Heart right ventricle (tissue), 16 donors: ENCODE data around the gene RTF1. TPM values are rescaled to one million over a fixed set of nuclear protein-coding genes. Genes with fewer than 3 reads are reported as not detected.
"Not testable (repeated sequence)": the region's sequence is repeated elsewhere in the genome, so short reads cannot be mapped to it uniquely, and the experiment has no call there.

Experiments used
- ATAC-seq, 8 donors: fragments of 200-7000 bp; cut with Tn5 transposase; one replicate each; pipeline ENCODE4 v1.9.1; 2020; ENCODE audit warnings: mild to moderate bottlenecking in 8 of 8, moderate library complexity in 8 of 8, moderate number of reproducible peaks in 1 of 8
- DNase-seq, 2 donors: peaks; one replicate each; pipeline ENCODE4 v3.0.0-alpha.2; 2020
- H3K27ac ChIP-seq, 10 donors: fragments of 200-600 bp; sonication (generic) in 2 of 10; one replicate each; pipeline versions ENCODE4 v1.5.0 to v1.8.0; 2020 to 2022; ENCODE audit warnings: mild to moderate bottlenecking in 3 of 10
- H3K27me3 ChIP-seq, 7 donors: fragments of 200-600 bp; one replicate each; pipeline ENCODE4 v1.8.0; 2021 to 2022; ENCODE audit warnings: mild to moderate bottlenecking in 2 of 7
- H3K36me3 ChIP-seq, 9 donors: fragments of 200-600 bp; sonication (generic) in 1 of 9; one replicate each; pipeline versions ENCODE4 v1.5.0 to v1.8.0; 2020 to 2022; ENCODE audit warnings: mild to moderate bottlenecking in 2 of 9
- H3K4me1 ChIP-seq, 9 donors: fragments of 200-600 bp; sonication (generic) in 1 of 9; one replicate each; pipeline versions ENCODE4 v1.5.0 to v1.8.0; 2020 to 2022; ENCODE audit warnings: mild to moderate bottlenecking in 4 of 9
- H3K4me3 ChIP-seq, 10 donors: fragments of 200-600 bp; sonication (generic) in 2 of 10; one replicate each; pipeline versions ENCODE4 v1.5.0 to v1.8.0; 2020 to 2022; ENCODE audit warnings: mild to moderate bottlenecking in 7 of 10, moderate library complexity in 2 of 10
- H3K9me3 ChIP-seq, 11 donors: fragments of 200-600 bp in 10 of 11; sonication (generic) in 2 of 11; one replicate each; pipeline versions ENCODE4 v1.5.0 to v1.8.0; 2013 to 2022; ENCODE audit warnings: mild to moderate bottlenecking in 2 of 11, control low read depth in 1 of 11, moderate library complexity in 1 of 11
- CTCF ChIP-seq, 9 donors: fragments of 200-600 bp; sonication (generic) in 2 of 9; IDR thresholded peaks; one replicate each; pipeline versions ENCODE4 v1.5.0 to v1.8.0; 2021 to 2022; ENCODE audit warnings: antibody characterized with exemption in 9 of 9, mild to moderate bottlenecking in 5 of 9, moderate library complexity in 1 of 9
- WGBS, 2 donors: extraction: QIAGEN DNeasy Blood & Tissue Kit; methylation state at CpG; one replicate each; pipeline ENCODE4 v1.1.7; 2013; ENCODE audit warnings: inconsistent platforms in 1 of 2; 5-methylcytosine and 5-hydroxymethylcytosine counted together
- intact Hi-C, 10 donors: fragments of 100-400 bp; cut with DNase I; formaldehyde crosslinking; loops; one replicate each; pipeline versions ENCODE4 v1.11.1 to v1.14.2; 2022
- polyA plus RNA-seq, 2 donors: library from polyadenylated mRNA; stranded (reverse); fragments of 200-250 nt; gene quantifications; one replicate each; pipeline ENCODE4 v1.2.3, GENCODE V29; 2013
- total RNA-seq, 10 donors: library from RNA; stranded (reverse); fragmentation: NEBNext Ultra II Directional in 3 of 10; extraction: Animal tissue kit (Norgen Biotek cat#: 25700) in 3 of 10; gene quantifications; one replicate each; pipeline versions ENCODE4 v1.2.1 to v1.2.4, GENCODE V29; 2021 to 2023
- donor health status: Arrhythmogenic right ventricular cardiomyopathy.
- donor health status: ischemic (EF 13 %, LVEDD 7.1; RV severe dilation, severe dysfunction).
- donor health status: healthy with polysubstance abuse.
- donor health status: DM: no; HTN: yes; CAD: no.
- donor health status: DM: no; HTN: no; CAD: no.
- donor health status: ischemic (EF 25% LVEDD 6.9; RV normal size, moderate dysfunction).
- donor health status: ischemic (EF 25% LVEDD 5.7; RV mildly dilated, moderate dysfunction).
- donor health status: healthy.
- donor health status: DM: yes; HTN: yes; CAD: no.
- donor health status: Ischemic cardiomyopathy.
- donor health status: ischemic (EF 35%, LVEDD 5.7; RV mildly dilated, moderate dysfunction).
- donor health status: nonischemic (EF 11% LVEDD 7.7; RV severe dilation, severe dysfunction).
- donor health status: DM: yes; HTN: yes; CAD: no.
- donor health status: PGD.
- donor health status: ischemic (EF 29% LVEDD 5.4; RV normal size, mild dysfunction).
- donor health status: nonischemic (EF 23%, LVEDD 6.1; RV moderate dilation, normal function).

RTF1 gene
- total and polyA plus RNA-seq, 12 donors: 10.8 to 38.0 (median 30.7) TPM

- intact Hi-C loops: no loop called here
- Histone ChIP-seq H3K9me3 (no peaks in the 10 kb centered on the region), H3K27me3 (no peaks in the 10 kb centered on the region), H3K36me3 (no peaks in the 10 kb centered on the region), H3K4me3 (no peak overlapping the region), H3K4me1 (peaks cover 0 to 28% (median 9%) of the 10 kb centered on the region in 9 donors), H3K27ac (no peak overlapping the region)
- no peak for DNase-seq
- no peak for TF ChIP-seq CTCF (IDR thresholded peaks at IDR 0.05)
- no peak for ATAC-seq
- WGBS, 2 donors: 97 to 98% methylated on average over 13 to 14 of the region's 14 CpGs
Measured at GRCh38 chr15:41424809-41425208, 7.9 kb downstream of the RTF1 start.

- peak in 1 of 8 donors; percentile 14 for ATAC-seq
- intact Hi-C loops: not testable (repeated sequence)
- WGBS, 2 donors: 95 to 96% methylated on average over 5 of the region's 5 CpGs
Measured at GRCh38 chr15:41425907-41426306, 9.0 kb downstream of the RTF1 start.

GRCh38 chr15:41429003-41429890 lies 12.4 kb downstream of the RTF1 start:
- Histone ChIP-seq H3K27me3 (no peaks in the 10 kb centered on the region), H3K4me3 (no peak overlapping the region), H3K9me3 (no peaks in the 10 kb centered on the region), H3K27ac (peak overlapping the region in 1 of 10 donors; percentile 61), H3K4me1 (peaks cover 0 to 16% (median 5%) of the 10 kb centered on the region in 9 donors), H3K36me3 (peaks cover 0 to 13% (median 0%) of the 10 kb centered on the region in 9 donors)
- DNase-seq (no peak), ATAC-seq (no peak)
- intact Hi-C loops: no loop called here
- no peak for TF ChIP-seq CTCF (IDR thresholded peaks at IDR 0.05)
- 87 to 91% methylated on average over 10 of the region's 10 CpGs for WGBS, 2 donors

More at GRCh38 chr15:41425907-41426306, 9.0 kb downstream of the RTF1 start:
- peaks cover 0 to 23% (median 5%) of the 10 kb centered on the region in 9 donors for H3K4me1 ChIP-seq
- DNase-seq, H3K27ac ChIP-seq, H3K9me3 ChIP-seq, H3K4me3 ChIP-seq, H3K27me3 ChIP-seq, H3K36me3 ChIP-seq: not testable (repeated sequence)

- ATAC-seq (no peak), DNase-seq (no peak)
- peaks cover 0 to 44% (median 6%) of the 10 kb centered on the region in 9 donors for H3K36me3 ChIP-seq
- WGBS, 2 donors: 89 to 92% methylated on average over 4 of the region's 4 CpGs
- H3K4me1 ChIP-seq: peaks cover 0 to 11% (median 0%) of the 10 kb centered on the region in 9 donors
- no peak overlapping the region for H3K4me3 ChIP-seq
- H3K9me3 ChIP-seq: no peaks in the 10 kb centered on the region
- intact Hi-C loops: no loop called here
- TF ChIP-seq CTCF (IDR thresholded peaks at IDR 0.05): no peak
- no peak overlapping the region for H3K27ac ChIP-seq
- H3K27me3 ChIP-seq: no peaks in the 10 kb centered on the region
Measured at GRCh38 chr15:41435037-41435786, 18.3 kb downstream of the RTF1 start.
